Progenitor cell of endocrine pancreas (in vitro differentiated cells): Measurements from ENCODE around the gene HLA-DQB1. TPM values are rescaled to one million over a fixed set of nuclear protein-coding genes. Genes with fewer than 3 reads are reported as not detected.
"Not testable (repeated sequence)": the region's sequence is repeated elsewhere in the genome, so short reads cannot be mapped to it uniquely, and the experiment has no call there.

Experiments used
- DNase-seq: peaks from one replicate; pipeline ENCODE4 v3.0.0; 2021; ENCODE audit warnings: low spot score; ENCODE audit not compliant: unreplicated experiment
- H3K27ac Mint-ChIP-seq: 2 replicates; pipeline ENCODE4 v1.8.0; 2021; ENCODE audit warnings: mild to moderate bottlenecking, moderate library complexity, mixed read lengths
- H3K27me3 Mint-ChIP-seq: 2 replicates; pipeline ENCODE4 v1.8.0; 2021; ENCODE audit warnings: mixed read lengths
- H3K36me3 Mint-ChIP-seq: 2 replicates; pipeline ENCODE4 v1.8.0; 2022; ENCODE audit warnings: mixed read lengths; ENCODE audit not compliant: insufficient read depth
- H3K4me1 Mint-ChIP-seq: 2 replicates; pipeline ENCODE4 v1.8.0; 2021; ENCODE audit warnings: low read depth, mixed read lengths
- H3K4me3 Mint-ChIP-seq: 2 replicates; pipeline ENCODE4 v1.8.0; 2021; ENCODE audit warnings: low read depth, mild to moderate bottlenecking, moderate library complexity, mixed read lengths
- H3K9me3 Mint-ChIP-seq: 2 replicates; pipeline ENCODE4 v1.8.0; 2021; ENCODE audit warnings: low read depth, mixed read lengths
- CTCF ChIP-seq: fragments of 200-600 bp; sonication (generic); IDR thresholded peaks from one replicate; pipeline ENCODE4 v1.5.0; 2021; ENCODE audit warnings: antibody characterized with exemption, mild to moderate bottlenecking; ENCODE audit not compliant: unreplicated experiment
- total RNA-seq: library from RNA; stranded (reverse); gene quantifications from 2 replicates; pipeline ENCODE4 v1.2.1, GENCODE V29; 2021

Gene HLA-DQB1
- total RNA-seq, 1 donor from 2014 or later: 6.1 TPM

- Mint-ChIP-seq H3K36me3 (no peaks in the 10 kb centered on the region), H3K4me1 (peaks cover 4% of the 10 kb centered on the region), H3K27me3 (peaks cover 12% of the 10 kb centered on the region), H3K4me3 (no peak overlapping the region), H3K9me3 (peaks cover 4% of the 10 kb centered on the region), H3K27ac (no peak overlapping the region)
- TF ChIP-seq CTCF: no peak
- no peak for DNase-seq
Measured at GRCh38 chr6:32635526-32636123, 30.8 kb downstream of the HLA-DQB1 start.

GRCh38 chr6:32629793-32630192 is 36.7 kb downstream of the HLA-DQB1 start:
- H3K27me3 Mint-ChIP-seq, H3K27ac Mint-ChIP-seq, H3K9me3 Mint-ChIP-seq, H3K4me1 Mint-ChIP-seq, H3K36me3 Mint-ChIP-seq, H3K4me3 Mint-ChIP-seq, DNase-seq: not testable (repeated sequence)

- H3K4me1 Mint-ChIP-seq: peaks cover 4% of the 10 kb centered on the region
- H3K27ac Mint-ChIP-seq: no peak overlapping the region
- DNase-seq: no peak
- peaks cover 5% of the 10 kb centered on the region for H3K9me3 Mint-ChIP-seq
- no peaks in the 10 kb centered on the region for H3K27me3 Mint-ChIP-seq
- TF ChIP-seq CTCF: no peak
- H3K36me3 Mint-ChIP-seq: no peaks in the 10 kb centered on the region
- H3K4me3 Mint-ChIP-seq: no peak overlapping the region
Measured at GRCh38 chr6:32627831-32628230, 38.6 kb downstream of the HLA-DQB1 start.

- no peak overlapping the region for H3K27ac Mint-ChIP-seq
- TF ChIP-seq CTCF: no peak
- peaks cover 5% of the 10 kb centered on the region for H3K9me3 Mint-ChIP-seq
- no peak for DNase-seq
- no peaks in the 10 kb centered on the region for H3K27me3 Mint-ChIP-seq
- H3K4me1 Mint-ChIP-seq: peaks cover 4% of the 10 kb centered on the region
- no peak overlapping the region for H3K4me3 Mint-ChIP-seq
- no peaks in the 10 kb centered on the region for H3K36me3 Mint-ChIP-seq
Measured at GRCh38 chr6:32627249-32627648, 39.2 kb downstream of the HLA-DQB1 start.

GRCh38 chr6:32625137-32625536 is 41.3 kb downstream of the HLA-DQB1 start:
- no peaks in the 10 kb centered on the region for H3K4me1 Mint-ChIP-seq
- TF ChIP-seq CTCF: no peak

GRCh38 chr6:32624565-32624964 is 41.9 kb downstream of the HLA-DQB1 start:
- no peak for TF ChIP-seq CTCF
- Mint-ChIP-seq H3K27me3 (no peaks in the 10 kb centered on the region), H3K4me3 (no peak overlapping the region), H3K4me1 (no peaks in the 10 kb centered on the region), H3K9me3 (no peaks in the 10 kb centered on the region), H3K36me3 (no peaks in the 10 kb centered on the region), H3K27ac (no peak overlapping the region)
- no peak for DNase-seq

More at GRCh38 chr6:32625137-32625536, 41.3 kb downstream of the HLA-DQB1 start:
- DNase-seq: no peak
- Mint-ChIP-seq H3K36me3 (no peaks in the 10 kb centered on the region), H3K27ac (no peak overlapping the region), H3K27me3 (no peaks in the 10 kb centered on the region), H3K9me3 (no peaks in the 10 kb centered on the region), H3K4me3 (no peak overlapping the region)
